ENCODE data around the gene PSMC3. TPM values are rescaled to one million over a fixed set of nuclear protein-coding genes. Genes with fewer than 3 reads are reported as not detected.

Gene PSMC3
- total RNA-seq, 1 experiment from 2014 or later = 179 TPM

- WGBS (ENCODE audit: extremely low coverage, insufficient read length, low lambda C conversion rate) = no CpG with 5 or more reads among the region's 14 CpGs
- peaks cover 9 to 11% of the 10 kb centered on the region in 2 experiments for H3K4me1 Mint-ChIP-seq
- Histone ChIP-seq H3K56ac (ENCODE audit: insufficient read length, low read depth, low read length) (no peak overlapping the region), H3K9me3 (ENCODE audit: control insufficient read depth, low read depth, low read length) (no peaks in the 10 kb centered on the region), H3K9ac (ENCODE audit: extremely low read depth, insufficient read length, low read length) (peak overlapping the region; percentile 90), H3T11ph (ENCODE audit: low read length) (no peak overlapping the region), H2BK120ac (ENCODE audit: low read depth, low read length, poor library complexity, severe bottlenecking) (no peak overlapping the region), H2BK20ac (ENCODE audit: low read depth, low read length, poor library complexity, severe bottlenecking) (no peak overlapping the region), H4K91ac (ENCODE audit: insufficient read length, low read depth, low read length) (no peak overlapping the region), H3K14ac (ENCODE audit: insufficient read depth, low read length) (peak overlapping the region; percentile 94; the same call in 1 of the 2 replicates), H2BK12ac (ENCODE audit: insufficient read length, low read depth, low read length) (no peak overlapping the region), H3K79me1 (ENCODE audit: insufficient read depth, low read depth, low read length, poor library complexity, severe bottlenecking) (peaks cover 9% of the 10 kb centered on the region), H3K4me2 (ENCODE audit: insufficient read depth, insufficient read length, low read length) (peak overlapping the region; percentile 91), H2BK15ac (ENCODE audit: low read depth, low read length) (no peak overlapping the region), H3K27ac (ENCODE audit: insufficient read length, low read depth, low read length) (no peak overlapping the region), H4K8ac (replicated peaks; ENCODE audit: insufficient read length, low read depth, low read length) (no peak overlapping the region), H3K4ac (ENCODE audit: low read depth, low read length) (no peak overlapping the region; the same call in 1 of the 2 replicates), H3K23ac (ENCODE audit: insufficient read length, low read depth, low read length) (no peak overlapping the region), H3K79me2 (ENCODE audit: insufficient read depth, low read length) (no peaks in the 10 kb centered on the region; the same call in 1 of the 2 replicates), H2AK5ac (ENCODE audit: insufficient read length, low read length) (no peak overlapping the region), H2AFZ (ENCODE audit: low read length) (no peak overlapping the region), H4K20me1 (ENCODE audit: control insufficient read depth, insufficient read depth, insufficient read length) (peaks cover 3% of the 10 kb centered on the region), H3K18ac (ENCODE audit: insufficient read length, low read depth, low read length) (peak overlapping the region; percentile 63), H3K27me3 (ENCODE audit: insufficient read depth, low read length) (no peaks in the 10 kb centered on the region), H4K5ac (ENCODE audit: insufficient read length, low read depth, low read length) (peak overlapping the region; percentile 96), H3K23me2 (ENCODE audit: insufficient read length, low read depth, low read length, poor library complexity, severe bottlenecking) (peaks cover 7% of the 10 kb centered on the region), H2BK5ac (ENCODE audit: insufficient read length, low read length) (no peak overlapping the region), H3K4me1 (ENCODE audit: insufficient read depth, low read length) (peaks cover 3% of the 10 kb centered on the region; the same call in 1 of the 2 replicates)
- H3K27me3 Mint-ChIP-seq (ENCODE audit: low read depth) = no peaks in the 10 kb centered on the region
- peaks cover 0 to 3% of the 10 kb centered on the region in 2 experiments; a peak in 2 of 5 replicates for H3K9me3 Mint-ChIP-seq
- H3K4me3 Mint-ChIP-seq = peak overlapping the region; percentile 98 to 99
- peak overlapping the region; percentile 100 for H3K27ac Mint-ChIP-seq
- DNase-seq = no peak
- TF ChIP-seq, protein P1, sequence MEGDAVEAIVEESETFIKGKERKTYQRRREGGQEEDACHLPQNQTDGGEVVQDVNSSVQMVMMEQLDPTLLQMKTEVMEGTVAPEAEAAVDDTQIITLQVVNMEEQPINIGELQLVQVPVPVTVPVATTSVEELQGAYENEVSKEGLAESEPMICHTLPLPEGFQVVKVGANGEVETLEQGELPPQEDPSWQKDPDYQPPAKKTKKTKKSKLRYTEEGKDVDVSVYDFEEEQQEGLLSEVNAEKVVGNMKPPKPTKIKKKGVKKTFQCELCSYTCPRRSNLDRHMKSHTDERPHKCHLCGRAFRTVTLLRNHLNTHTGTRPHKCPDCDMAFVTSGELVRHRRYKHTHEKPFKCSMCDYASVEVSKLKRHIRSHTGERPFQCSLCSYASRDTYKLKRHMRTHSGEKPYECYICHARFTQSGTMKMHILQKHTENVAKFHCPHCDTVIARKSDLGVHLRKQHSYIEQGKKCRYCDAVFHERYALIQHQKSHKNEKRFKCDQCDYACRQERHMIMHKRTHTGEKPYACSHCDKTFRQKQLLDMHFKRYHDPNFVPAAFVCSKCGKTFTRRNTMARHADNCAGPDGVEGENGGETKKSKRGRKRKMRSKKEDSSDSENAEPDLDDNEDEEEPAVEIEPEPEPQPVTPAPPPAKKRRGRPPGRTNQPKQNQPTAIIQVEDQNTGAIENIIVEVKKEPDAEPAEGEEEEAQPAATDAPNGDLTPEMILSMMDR (conservative IDR thresholded peaks at IDR 0.05) = no peak
- H3K36me3 Mint-ChIP-seq (ENCODE audit: insufficient read depth in 1 of 3, low read depth in 3 of 3) = peaks cover 32 to 52% (median 51%) of the 10 kb centered on the region in 3 experiments; a peak in 6 of 7 replicates
Measured at GRCh38 chr11:47425611-47426010, 628 bp downstream of the PSMC3 start.
